ENCODE data around the gene CENPP. TPM values are rescaled to one million over a fixed set of nuclear protein-coding genes. Genes with fewer than 3 reads are reported as not detected.

Gene CENPP
- total RNA-seq, 1 experiment from 2014 or later: 4.2 TPM

- H3K36me3 Mint-ChIP-seq (ENCODE audit: insufficient read depth, unreplicated experiment): no peaks in the 10 kb centered on the region
- no peaks in the 10 kb centered on the region for H3K9me3 Mint-ChIP-seq (ENCODE audit: unreplicated experiment)
- ChIA-PET CTCF (interaction anchor here (0.6 to 1.2 kb wide), 3 partner anchors 10 to 171 kb away, joined by 3 read pairs; no protein-coding TSS in a partner anchor), POLR2A (interaction anchor here (1.1 to 1.5 kb wide), 3 partner anchors 10 to 96 kb away, joined by 3 read pairs; no protein-coding TSS in a partner anchor)
- no peaks in the 10 kb centered on the region for H3K4me1 Mint-ChIP-seq (ENCODE audit: insufficient read depth, unreplicated experiment)
- no peak for TF ChIP-seq CTCF (IDR thresholded peaks at IDR 0.05; ENCODE audit: unreplicated experiment)
- no peak for DNase-seq (ENCODE audit: unreplicated experiment)
- H3K27me3 Mint-ChIP-seq (ENCODE audit: insufficient read depth, unreplicated experiment): no peaks in the 10 kb centered on the region
- no TSS peak for BruUV-seq (replicated peaks)
- no peak overlapping the region for H3K27ac Mint-ChIP-seq (ENCODE audit: low read depth, unreplicated experiment)
- intact Hi-C loops (cut with micrococcal nuclease): no loop called here
- no peak overlapping the region for H3K4me3 Mint-ChIP-seq (ENCODE audit: unreplicated experiment)
These were observed 187.6 kb downstream of the CENPP start for GRCh38 chr9:92513349-92513748.

DNA sequence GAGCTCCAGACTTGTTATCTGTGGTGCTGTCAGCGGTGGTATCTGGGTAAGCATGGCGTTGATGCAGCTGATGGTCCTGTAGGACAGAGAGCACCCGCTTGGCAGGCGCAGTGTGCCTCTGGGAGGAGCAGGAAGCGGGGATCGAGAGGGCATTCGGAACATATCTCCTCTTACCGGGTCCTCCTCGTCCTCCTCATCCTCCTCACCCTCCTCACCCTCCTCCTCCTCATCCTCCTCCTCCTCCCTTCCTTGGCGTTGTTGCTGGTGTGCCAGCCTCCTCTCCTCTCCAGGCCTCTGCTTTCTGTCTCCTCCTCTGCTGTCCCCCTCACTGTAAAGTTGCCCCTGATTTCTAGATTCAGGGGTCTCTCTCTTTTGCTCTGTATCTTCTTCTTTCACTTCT lies 188.9 kb downstream of the CENPP start:
- POLR2A ChIA-PET: interaction anchor here (0.6 kb wide), 1 partner anchor 189 kb away, joined by 3 read pairs; the partner anchor contains the start of gene NOL8
- Mint-ChIP-seq H3K36me3 (ENCODE audit: insufficient read depth, unreplicated experiment) (no peaks in the 10 kb centered on the region), H3K4me1 (ENCODE audit: insufficient read depth, unreplicated experiment) (no peaks in the 10 kb centered on the region), H3K27me3 (ENCODE audit: insufficient read depth, unreplicated experiment) (no peaks in the 10 kb centered on the region), H3K9me3 (ENCODE audit: unreplicated experiment) (no peaks in the 10 kb centered on the region), H3K27ac (ENCODE audit: low read depth, unreplicated experiment) (no peak overlapping the region), H3K4me3 (ENCODE audit: unreplicated experiment) (no peak overlapping the region)
- CTCF ChIA-PET: interaction anchor here (0.6 kb wide), 1 partner anchor 375 kb away, joined by 4 read pairs; no protein-coding TSS in a partner anchor
- BruUV-seq (replicated peaks): no TSS peak
- DNase-seq (ENCODE audit: unreplicated experiment): no peak
- no peak for TF ChIP-seq CTCF (IDR thresholded peaks at IDR 0.05; ENCODE audit: unreplicated experiment)
- intact Hi-C loops (cut with micrococcal nuclease): no loop called here

DNA sequence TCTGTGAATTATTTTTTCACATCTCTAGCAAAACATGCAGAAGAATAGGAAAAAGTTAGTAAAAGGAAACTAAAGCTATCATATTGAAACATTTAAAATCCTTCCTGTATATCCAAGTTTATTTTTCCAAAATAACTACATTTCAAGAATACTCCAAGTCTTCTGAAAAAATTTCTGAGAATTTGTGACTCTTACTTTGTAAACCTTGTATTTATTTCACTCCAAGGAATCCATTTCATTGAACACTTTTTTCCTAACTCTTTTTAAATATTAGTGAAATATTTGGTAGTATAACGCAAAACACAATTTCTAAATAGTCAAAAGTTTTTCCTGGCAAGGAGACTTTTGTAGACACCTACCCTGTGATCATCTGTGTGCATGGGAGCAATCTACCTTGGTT lies 190.8 kb downstream of the CENPP start:
- H3K27me3 Mint-ChIP-seq (ENCODE audit: insufficient read depth, unreplicated experiment): no peaks in the 10 kb centered on the region
- H3K4me3 Mint-ChIP-seq (ENCODE audit: unreplicated experiment): no peak overlapping the region
- no peaks in the 10 kb centered on the region for H3K4me1 Mint-ChIP-seq (ENCODE audit: insufficient read depth, unreplicated experiment)
- TF ChIP-seq CTCF (IDR thresholded peaks at IDR 0.05; ENCODE audit: unreplicated experiment): no peak
- ChIA-PET POLR2A (interaction anchor here (1.3 kb wide), 1 partner anchor 10 kb away, joined by 3 read pairs; no protein-coding TSS in a partner anchor), CTCF (interaction anchor here (1.3 kb wide), 1 partner anchor 10 kb away, joined by 4 read pairs; no protein-coding TSS in a partner anchor)
- H3K36me3 Mint-ChIP-seq (ENCODE audit: insufficient read depth, unreplicated experiment): no peaks in the 10 kb centered on the region
- intact Hi-C loops (cut with micrococcal nuclease): no loop called here
- DNase-seq (ENCODE audit: unreplicated experiment): no peak
- no peaks in the 10 kb centered on the region for H3K9me3 Mint-ChIP-seq (ENCODE audit: unreplicated experiment)
- no TSS peak for BruUV-seq (replicated peaks)
- H3K27ac Mint-ChIP-seq (ENCODE audit: low read depth, unreplicated experiment): no peak overlapping the region

GRCh38 chr9:92517046-92517445 lies 191.3 kb downstream of the CENPP start:
- intact Hi-C loops (cut with micrococcal nuclease): no loop called here
- TF ChIP-seq CTCF (IDR thresholded peaks at IDR 0.05; ENCODE audit: unreplicated experiment): no peak
- CTCF ChIA-PET: no interaction called here

More at GRCh38 chr9:92517046-92517445, 191.3 kb downstream of the CENPP start:
- no peaks in the 10 kb centered on the region for H3K4me1 Mint-ChIP-seq (ENCODE audit: insufficient read depth, unreplicated experiment)
- DNase-seq (ENCODE audit: unreplicated experiment): no peak
- no peaks in the 10 kb centered on the region for H3K9me3 Mint-ChIP-seq (ENCODE audit: unreplicated experiment)
- POLR2A ChIA-PET: interaction anchor here (1.3 to 1.5 kb wide), 2 partner anchors 11 to 45 kb away, joined by 3 read pairs; no protein-coding TSS in a partner anchor
- H3K4me3 Mint-ChIP-seq (ENCODE audit: unreplicated experiment): no peak overlapping the region
- H3K36me3 Mint-ChIP-seq (ENCODE audit: insufficient read depth, unreplicated experiment): no peaks in the 10 kb centered on the region
- no peaks in the 10 kb centered on the region for H3K27me3 Mint-ChIP-seq (ENCODE audit: insufficient read depth, unreplicated experiment)
- H3K27ac Mint-ChIP-seq (ENCODE audit: low read depth, unreplicated experiment): no peak overlapping the region
- no TSS peak for BruUV-seq (replicated peaks)

All from MCF 10A (cell line).